Measurements from ENCODE around the gene CASK.

CASK gene

GRCh38 chrX:41739871-41740270, 183.5 kb downstream of the CASK start:
- H3K79me2 ChIP-seq (ENCODE audit: insufficient read depth, low read length) = no peaks in the 10 kb centered on the region
- no peak overlapping the region for H3K4me3 ChIP-seq (ENCODE audit: low read depth in 1 of 2, low read length in 2 of 2)
- H3K27me3 ChIP-seq (ENCODE audit: insufficient read depth, low read length, poor library complexity) = no peaks in the 10 kb centered on the region
- no peak overlapping the region for H3K4me2 ChIP-seq (ENCODE audit: insufficient read depth, low read length)
- H3K9me3 ChIP-seq (ENCODE audit: insufficient read depth, low read length, severe bottlenecking) = no peaks in the 10 kb centered on the region
- no peaks in the 10 kb centered on the region for H3K4me1 ChIP-seq (ENCODE audit: insufficient read depth, low read length)
- DNase-seq = no peak
- no peak overlapping the region for H2AFZ ChIP-seq (ENCODE audit: low read depth, low read length)
- no peaks in the 10 kb centered on the region for H4K20me1 ChIP-seq (ENCODE audit: insufficient read depth, low read length)
- no peak for TF ChIP-seq EZH2 (IDR thresholded peaks at IDR 0.05; ENCODE audit: borderline replicate concordance, low read depth, low read length, severe bottlenecking)
- no peak for TF ChIP-seq CTCF (IDR thresholded peaks at IDR 0.05; ENCODE audit: borderline replicate concordance, extremely low read depth, low read length, poor library complexity, severe bottlenecking)
- no peak overlapping the region for H3K9ac ChIP-seq (ENCODE audit: low read depth, low read length)
- peaks cover 27% of the 10 kb centered on the region for H3K36me3 ChIP-seq (ENCODE audit: insufficient read depth, low read length)
- H3K27ac ChIP-seq (ENCODE audit: low read length) = no peak overlapping the region
- no peak for ATAC-seq (ENCODE audit: insufficient read depth, low read depth)

GRCh38 chrX:41737065-41737464, 186.3 kb downstream of the CASK start:
- ATAC-seq (ENCODE audit: insufficient read depth, low read depth) = no peak
- no peak overlapping the region for H3K4me2 ChIP-seq (ENCODE audit: insufficient read depth, low read length)
- H3K4me1 ChIP-seq (ENCODE audit: insufficient read depth, low read length) = no peaks in the 10 kb centered on the region

GRCh38 chrX:41734530-41734929, 188.8 kb downstream of the CASK start:
- ATAC-seq (ENCODE audit: insufficient read depth, low read depth) (peak; percentile 48; the same call in 1 of the 3 replicates), DNase-seq (no peak)
- no peak overlapping the region for H3K4me3 ChIP-seq (ENCODE audit: low read depth in 1 of 2, low read length in 2 of 2)
- no peaks in the 10 kb centered on the region for H3K27me3 ChIP-seq (ENCODE audit: insufficient read depth, low read length, poor library complexity)
- no peak overlapping the region for H3K9ac ChIP-seq (ENCODE audit: low read depth, low read length)
- H4K20me1 ChIP-seq (ENCODE audit: insufficient read depth, low read length) = no peaks in the 10 kb centered on the region
- no peak for TF ChIP-seq EZH2 (IDR thresholded peaks at IDR 0.05; ENCODE audit: borderline replicate concordance, low read depth, low read length, severe bottlenecking)
- TF ChIP-seq CTCF (IDR thresholded peaks at IDR 0.05; ENCODE audit: borderline replicate concordance, extremely low read depth, low read length, poor library complexity, severe bottlenecking) = peak; percentile 37
- no peak overlapping the region for H3K27ac ChIP-seq (ENCODE audit: low read length)
- H3K4me2 ChIP-seq (ENCODE audit: insufficient read depth, low read length) = no peak overlapping the region
- no peaks in the 10 kb centered on the region for H3K79me2 ChIP-seq (ENCODE audit: insufficient read depth, low read length)
- peaks cover 5% of the 10 kb centered on the region; the same call in 1 of the 2 replicates for H3K36me3 ChIP-seq (ENCODE audit: insufficient read depth, low read length)
- H3K9me3 ChIP-seq (ENCODE audit: insufficient read depth, low read length, severe bottlenecking) = no peaks in the 10 kb centered on the region
- no peak overlapping the region for H2AFZ ChIP-seq (ENCODE audit: low read depth, low read length)
- H3K4me1 ChIP-seq (ENCODE audit: insufficient read depth, low read length) = no peaks in the 10 kb centered on the region

More at GRCh38 chrX:41737065-41737464, 186.3 kb downstream of the CASK start:
- DNase-seq = no peak
- H3K79me2 ChIP-seq (ENCODE audit: insufficient read depth, low read length) = no peaks in the 10 kb centered on the region
- TF ChIP-seq CTCF (IDR thresholded peaks at IDR 0.05; ENCODE audit: borderline replicate concordance, extremely low read depth, low read length, poor library complexity, severe bottlenecking) (no peak), EZH2 (IDR thresholded peaks at IDR 0.05; ENCODE audit: borderline replicate concordance, low read depth, low read length, severe bottlenecking) (no peak)
- H3K4me3 ChIP-seq (ENCODE audit: low read depth in 1 of 2, low read length in 2 of 2) = no peak overlapping the region
- H4K20me1 ChIP-seq (ENCODE audit: insufficient read depth, low read length) = no peaks in the 10 kb centered on the region
- H3K36me3 ChIP-seq (ENCODE audit: insufficient read depth, low read length) = peaks cover 12% of the 10 kb centered on the region
- H3K27ac ChIP-seq (ENCODE audit: low read length) = no peak overlapping the region
- H3K9me3 ChIP-seq (ENCODE audit: insufficient read depth, low read length, severe bottlenecking) = no peaks in the 10 kb centered on the region
- no peaks in the 10 kb centered on the region for H3K27me3 ChIP-seq (ENCODE audit: insufficient read depth, low read length, poor library complexity)
- no peak overlapping the region for H2AFZ ChIP-seq (ENCODE audit: low read depth, low read length)
- H3K9ac ChIP-seq (ENCODE audit: low read depth, low read length) = no peak overlapping the region

GRCh38 chrX:41733939-41734338, 189.4 kb downstream of the CASK start:
- Histone ChIP-seq H3K4me1 (ENCODE audit: insufficient read depth, low read length) (no peaks in the 10 kb centered on the region), H4K20me1 (ENCODE audit: insufficient read depth, low read length) (no peaks in the 10 kb centered on the region), H3K4me3 (ENCODE audit: low read depth in 1 of 2, low read length in 2 of 2) (no peak overlapping the region), H3K79me2 (ENCODE audit: insufficient read depth, low read length) (no peaks in the 10 kb centered on the region), H3K4me2 (ENCODE audit: insufficient read depth, low read length) (no peak overlapping the region), H3K9me3 (ENCODE audit: insufficient read depth, low read length, severe bottlenecking) (no peaks in the 10 kb centered on the region), H3K36me3 (ENCODE audit: insufficient read depth, low read length) (peaks cover 5% of the 10 kb centered on the region; the same call in 1 of the 2 replicates), H3K9ac (ENCODE audit: low read depth, low read length) (no peak overlapping the region), H3K27me3 (ENCODE audit: insufficient read depth, low read length, poor library complexity) (no peaks in the 10 kb centered on the region), H3K27ac (ENCODE audit: low read length) (no peak overlapping the region), H2AFZ (ENCODE audit: low read depth, low read length) (no peak overlapping the region)
- no peak for DNase-seq
- no peak for TF ChIP-seq CTCF (IDR thresholded peaks at IDR 0.05; ENCODE audit: borderline replicate concordance, extremely low read depth, low read length, poor library complexity, severe bottlenecking)
- no peak for TF ChIP-seq EZH2 (IDR thresholded peaks at IDR 0.05; ENCODE audit: borderline replicate concordance, low read depth, low read length, severe bottlenecking)
- no peak for ATAC-seq (ENCODE audit: insufficient read depth, low read depth)

Measured in DND-41 (cell line).